Astrocyte of the spinal cord (primary cell): ENCODE results near the gene USHBP1.
A peak's percentile ranks its signal among the peaks of the same experiment; 100 is the strongest.

ENCODE experiments used
- DNase-seq: peaks from one replicate; pipeline ENCODE4 v3.0.0; 2011; ENCODE audit warnings: low read depth, low spot score
- H3K4me3 ChIP-seq: 2 replicates; pipeline ENCODE4 v1.5.1; 2011; ENCODE audit warnings: low read depth, mild to moderate bottlenecking, low read length, moderate library complexity
- CTCF ChIP-seq: IDR thresholded peaks from 2 replicates; pipeline ENCODE4 v1.5.1; 2012; ENCODE audit warnings: low read depth, mild to moderate bottlenecking, low read length, inconsistent platforms
- in situ Hi-C: cut with HindIII; loops from 2 replicates; pipeline ENCODE4 v1.10.0; 2017; ENCODE audit warnings: low sequenced_read_pairs

The USHBP1 gene

GRCh38 chr19:17235300-17235970 lies 29.1 kb downstream of the USHBP1 start:
- TF ChIP-seq CTCF: peak; percentile 50
- peak overlapping the region; percentile 56 for H3K4me3 ChIP-seq
- in situ Hi-C loops: no loop called here
- peak; percentile 69 for DNase-seq

GRCh38 chr19:17234911-17235299 lies 29.6 kb downstream of the USHBP1 start:
- peak overlapping the region; percentile 56 for H3K4me3 ChIP-seq
- no peak for TF ChIP-seq CTCF
- in situ Hi-C loops: no loop called here
- DNase-seq: no peak

- no peak for TF ChIP-seq CTCF
- DNase-seq: no peak
- H3K4me3 ChIP-seq: no peak overlapping the region
- in situ Hi-C loops: no loop called here
These were observed 32.3 kb downstream of the USHBP1 start for GRCh38 chr19:17232258-17232657.

- DNase-seq: no peak
- in situ Hi-C loops: no loop called here
- H3K4me3 ChIP-seq: no peak overlapping the region
- TF ChIP-seq CTCF: no peak
These were observed 34.7 kb downstream of the USHBP1 start for GRCh38 chr19:17229890-17230289.

- in situ Hi-C loops: no loop called here
- no peak for TF ChIP-seq CTCF
- H3K4me3 ChIP-seq: no peak overlapping the region
- DNase-seq: no peak
These were observed 36.7 kb downstream of the USHBP1 start for GRCh38 chr19:17227798-17228367.

- in situ Hi-C loops: no loop called here
- DNase-seq: peak; percentile 98
- TF ChIP-seq CTCF: no peak
- H3K4me3 ChIP-seq: peak within 1 kb of the TSS; percentile 70
These were observed 38.3 kb downstream of the USHBP1 start, which contains the start of gene OCEL1 for GRCh38 chr19:17226002-17226933. Gene OCEL1 (plus strand): TSS chr19:17226226. CDS start chr19:17226248, 22 bp downstream.
